A549 (cell line): ENCODE measurements around the gene KHDRBS1. TPM values are rescaled to one million over a fixed set of nuclear protein-coding genes. Genes with fewer than 3 reads are reported as not detected.

Experiments
- ATAC-seq, 2 experiments: fragments of 200-7000 bp in 1 of 2; fragments of >200 bp in 1 of 2; cut with Nextera tagmentation in 1 of 2; cut with Tn5 transposase in 1 of 2; 3 replicates each; pipeline versions ENCODE4 v1.8.0 to v1.9.1; 2018 to 2020; ENCODE audit warnings: mild to moderate bottlenecking in 1 of 2, moderate library complexity in 1 of 2
- CTCF ChIA-PET: fragments of 300-600 bp; sonication (Branson Sonifier 250); formaldehyde crosslinking; extraction: SDS; loops from one replicate; lab custom pipeline; 2021; ENCODE audit warnings: antibody characterized with exemption, inconsistent platforms; lab: Yijun Ruan, JAX
- POLR2A ChIA-PET: fragments of 350-600 bp; formaldehyde crosslinking; extraction: SDS; loops from one replicate; lab custom pipeline; 2021; ENCODE audit warnings: antibody characterized with exemption, inconsistent platforms; lab: Yijun Ruan, JAX
- DNase-seq, 2 experiments: peaks; one replicate each; pipeline versions ENCODE4 v3.0.0 to v3.0.0-alpha.2; 2011 to 2016; ENCODE audit warnings: low read depth in 1 of 2, low spot score in 1 of 2
- FAIRE-seq: peaks from 2 replicates; lab custom pipeline; 2011; peaks lifted over from hg19 to GRCh38; lab: Jason Lieb, UNC
- H3K27ac ChIP-seq, 2 experiments: fragments of >200 bp; sonication (Bioruptor Twin); formaldehyde crosslinking; 3 replicates each; pipeline ENCODE4 v1.5.1; 2016 to 2017
- H3K4me1 ChIP-seq: fragments of >200 bp; sonication (Bioruptor Twin); formaldehyde crosslinking; 3 replicates; pipeline ENCODE4 v1.6.1; 2016
- H3K4me2 ChIP-seq: fragments of >200 bp; sonication (Bioruptor Twin); formaldehyde crosslinking; 3 replicates; pipeline ENCODE4 v1.6.1; 2016
- H3K4me3 ChIP-seq: fragments of >200 bp; sonication (Bioruptor Twin); formaldehyde crosslinking; 3 replicates; pipeline ENCODE4 v1.5.1; 2016
- H3K9me3 ChIP-seq: fragments of >200 bp; sonication (Bioruptor Twin); formaldehyde crosslinking; 3 replicates; pipeline ENCODE4 v1.6.1; 2016
- ESRRA ChIP-seq: fragments of 150-350 bp; IDR thresholded peaks from 2 replicates; pipeline ENCODE4 v1.6.1; 2014; ENCODE audit warnings: mild to moderate bottlenecking, low read length, borderline replicate concordance
- GATA3 ChIP-seq: IDR thresholded peaks from 2 replicates; pipeline ENCODE4 v1.6.1; 2012; ENCODE audit warnings: borderline replicate concordance
- HOXB5 ChIP-seq: fragments of 250-450 bp; sonication (Bioruptor Pico); IDR thresholded peaks from 2 replicates; pipeline ENCODE4 v1.5.0; 2020; ENCODE audit warnings: mild to moderate bottlenecking, moderate library complexity
- JUN ChIP-seq, 2 experiments: fragments of >200 bp; sonication (Bioruptor Twin); formaldehyde crosslinking; IDR thresholded peaks; 2 replicates in 1 of 2; 3 replicates in 1 of 2; pipeline ENCODE4 v1.6.1; 2016 to 2017
- JUNB ChIP-seq: fragments of >200 bp; sonication (Bioruptor Twin); formaldehyde crosslinking; IDR thresholded peaks from 2 replicates; pipeline ENCODE4 v1.6.1; 2016
- KDM1A ChIP-seq: fragments of 200-600 bp; sonication (generic); IDR thresholded peaks from 2 replicates; pipeline ENCODE4 v1.6.1; 2016; ENCODE audit warnings: low read depth, mild to moderate bottlenecking
- KDM5A ChIP-seq: fragments of 200-600 bp; sonication (generic); IDR thresholded peaks from 2 replicates; pipeline ENCODE4 v1.6.1; 2016; ENCODE audit warnings: antibody characterized with exemption, mild to moderate bottlenecking
- MYC ChIP-seq: IDR thresholded peaks from 2 replicates; pipeline ENCODE4 v1.6.1; 2012; ENCODE audit warnings: mild to moderate bottlenecking, inconsistent platforms, low read length, improper control_type of control experiment, borderline replicate concordance
- NPAS2 ChIP-seq: fragments of 250-450 bp; sonication (Bioruptor Pico); IDR thresholded peaks from 2 replicates; pipeline ENCODE4 v1.8.0; 2022; ENCODE audit warnings: mild to moderate bottlenecking, moderate library complexity, borderline replicate concordance
- PHF8 ChIP-seq: fragments of 200-600 bp; sonication (generic); IDR thresholded peaks from 2 replicates; pipeline ENCODE4 v1.6.1; 2016; ENCODE audit warnings: low read depth, mild to moderate bottlenecking, antibody characterized with exemption, moderate library complexity, borderline replicate concordance
- POLR2A ChIP-seq: IDR thresholded peaks from 2 replicates; pipeline ENCODE4 v1.6.1; 2012; ENCODE audit warnings: mild to moderate bottlenecking, low read length
- RNF2 ChIP-seq: fragments of 200-600 bp; sonication (generic); IDR thresholded peaks from 2 replicates; pipeline ENCODE4 v1.6.1; 2016; ENCODE audit warnings: low read depth, mild to moderate bottlenecking, antibody characterized with exemption, moderate library complexity, borderline replicate concordance
- ZFP36 ChIP-seq: fragments of 450-650 bp; IDR thresholded peaks from 2 replicates; pipeline ENCODE4 v1.6.1; 2014; ENCODE audit warnings: borderline replicate concordance; ENCODE audit not compliant: partially characterized antibody
- ZNF302 ChIP-seq: fragments of 250-450 bp; sonication (Bioruptor Pico); IDR thresholded peaks from 2 replicates; pipeline ENCODE4 v1.9.0; 2021; ENCODE audit warnings: inconsistent platforms, mild to moderate bottlenecking, moderate library complexity
- ZSCAN20 ChIP-seq: fragments of 250-450 bp; sonication (Bioruptor Pico); IDR thresholded peaks from 2 replicates; pipeline ENCODE4 v1.8.0; 2022; ENCODE audit warnings: mild to moderate bottlenecking, moderate library complexity
- WGBS: methylation state at CpG from one replicate; pipeline ENCODE4 v1.1.6; 2017; ENCODE audit errors: missing lambda C conversion rate; 5-methylcytosine and 5-hydroxymethylcytosine counted together
- polyA minus RNA-seq: library from RNA; depleted of rRNA, polyadenylated mRNA; stranded (reverse); fragments of >200 nt; gene quantifications from 2 replicates; pipeline ENCODE4 v1.2.3, GENCODE V29; 2011; rRNA and poly(A)+ RNA removed
- polyA plus RNA-seq, 4 experiments: library from polyadenylated mRNA; depleted of rRNA in 3 of 4; stranded (reverse); fragments of >200 nt; fragmentation: RNase III in 1 of 4; extraction: RNeasy Plus Mini Kit Qiagen cat#74134 plus additional on column Dnase treatment in 1 of 4; gene quantifications; 2 replicates in 3 of 4; 3 replicates in 1 of 4; pipeline ENCODE4 v1.2.3, GENCODE V29; 2011 to 2017
- TF ChIP-seq, protein P1 (sequence below): IDR thresholded peaks from 2 replicates; pipeline ENCODE4 v1.6.1; 2012
- TF ChIP-seq, protein P2 (sequence below): fragments of 150-350 bp; IDR thresholded peaks from 2 replicates; pipeline ENCODE4 v1.6.1; 2014; ENCODE audit warnings: low read depth, mild to moderate bottlenecking, low read length
- TF ChIP-seq, protein P3 (sequence below): fragments of 250-450 bp; sonication (Bioruptor Pico); IDR thresholded peaks from 2 replicates; pipeline ENCODE4 v1.5.0; 2021; ENCODE audit warnings: mild to moderate bottlenecking, moderate library complexity, borderline replicate concordance
- TF ChIP-seq, protein P4 (sequence below): fragments of >200 bp; sonication (Bioruptor Twin); formaldehyde crosslinking; IDR thresholded peaks from 3 replicates; pipeline ENCODE4 v1.6.1; 2016
- TF ChIP-seq, protein P5 (sequence below): IDR thresholded peaks from 2 replicates; pipeline ENCODE4 v1.6.1; 2012; ENCODE audit warnings: low read depth, borderline replicate concordance
- TF ChIP-seq, protein P6 (sequence below): fragments of 450-650 bp; IDR thresholded peaks from 2 replicates; pipeline ENCODE4 v1.6.1; 2014; ENCODE audit warnings: antibody characterized with exemption

The KHDRBS1 gene, protein sequence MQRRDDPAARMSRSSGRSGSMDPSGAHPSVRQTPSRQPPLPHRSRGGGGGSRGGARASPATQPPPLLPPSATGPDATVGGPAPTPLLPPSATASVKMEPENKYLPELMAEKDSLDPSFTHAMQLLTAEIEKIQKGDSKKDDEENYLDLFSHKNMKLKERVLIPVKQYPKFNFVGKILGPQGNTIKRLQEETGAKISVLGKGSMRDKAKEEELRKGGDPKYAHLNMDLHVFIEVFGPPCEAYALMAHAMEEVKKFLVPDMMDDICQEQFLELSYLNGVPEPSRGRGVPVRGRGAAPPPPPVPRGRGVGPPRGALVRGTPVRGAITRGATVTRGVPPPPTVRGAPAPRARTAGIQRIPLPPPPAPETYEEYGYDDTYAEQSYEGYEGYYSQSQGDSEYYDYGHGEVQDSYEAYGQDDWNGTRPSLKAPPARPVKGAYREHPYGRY
- polyA plus RNA-seq (2011; rRNA removed) = 60.6 and 63.6 TPM in 2 replicates
- 45.8 and 60.0 TPM in 2 replicates for polyA plus RNA-seq (2012; cell fraction: cytosol; rRNA removed)
- polyA plus RNA-seq (2012; cell fraction: nucleus; rRNA removed) = 55.6 and 67.6 TPM in 2 replicates
- 107 to 110 TPM (median 109 TPM) in 3 replicates for polyA plus RNA-seq (2017; fragmentation: RNase III; extraction: RNeasy Plus Mini Kit Qiagen cat#74134 plus additional on column Dnase treatment)
- polyA minus RNA-seq = 36.5 and 50.5 TPM in 2 replicates

DNA sequence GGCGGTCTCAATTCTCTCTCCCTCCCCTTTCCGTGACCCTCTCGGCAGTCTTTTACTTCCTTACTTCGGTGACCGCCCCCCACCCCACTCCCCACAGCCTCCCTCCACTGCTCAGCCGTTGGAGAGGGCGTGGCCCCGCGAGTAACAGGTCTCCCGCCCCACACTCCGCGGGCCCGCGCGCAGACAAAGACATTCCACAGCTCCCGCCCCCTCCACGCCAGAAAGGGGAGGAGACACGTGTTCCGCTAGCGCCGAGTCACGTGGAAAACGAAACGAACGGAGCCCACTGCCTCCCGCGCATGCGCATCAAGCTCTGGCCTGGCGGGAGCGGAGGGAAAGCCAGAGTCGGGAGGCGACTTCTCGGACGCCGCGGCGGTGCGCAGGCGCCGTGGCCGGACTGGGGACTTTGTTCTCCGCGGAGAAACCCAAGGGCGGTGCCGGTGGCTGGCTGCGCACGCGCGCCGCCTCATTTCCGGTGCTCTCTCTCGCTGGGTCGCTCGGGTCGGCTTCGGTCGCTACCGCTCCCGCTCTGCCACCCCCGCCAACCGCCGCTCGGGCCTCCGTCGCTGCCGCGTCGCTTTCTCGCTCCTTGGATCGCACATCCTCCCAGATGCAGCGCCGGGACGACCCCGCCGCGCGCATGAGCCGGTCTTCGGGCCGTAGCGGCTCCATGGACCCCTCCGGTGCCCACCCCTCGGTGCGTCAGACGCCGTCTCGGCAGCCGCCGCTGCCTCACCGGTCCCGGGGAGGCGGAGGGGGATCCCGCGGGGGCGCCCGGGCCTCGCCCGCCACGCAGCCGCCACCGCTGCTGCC, at the start of gene KHDRBS1:
Gene KHDRBS1 (plus strand): TSS at position 483 of the 813 bp plus-strand sequence. CDS start 128 bp downstream, at position 611.
- ATAC-seq (peak; percentile 87 to 88), FAIRE-seq (no peak)
- H3K9me3 ChIP-seq = no peaks in the 10 kb centered on the region
- 0% methylated on average over 4 of the region's 101 CpGs for WGBS
- peak within 1 kb of the TSS; percentile 97 for H3K4me3 ChIP-seq
- POLR2A ChIA-PET = interaction anchor here (0.5 to 1.1 kb wide), 10 partner anchors 8 to 299 kb away, joined by 3 to 8 read pairs (median 4); partner anchors contain the start of genes PTP4A2 and TMEM39B
- TF ChIP-seq, protein P1, sequence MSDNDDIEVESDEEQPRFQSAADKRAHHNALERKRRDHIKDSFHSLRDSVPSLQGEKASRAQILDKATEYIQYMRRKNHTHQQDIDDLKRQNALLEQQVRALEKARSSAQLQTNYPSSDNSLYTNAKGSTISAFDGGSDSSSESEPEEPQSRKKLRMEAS = peak; percentile 94
- TF ChIP-seq, protein P2, sequence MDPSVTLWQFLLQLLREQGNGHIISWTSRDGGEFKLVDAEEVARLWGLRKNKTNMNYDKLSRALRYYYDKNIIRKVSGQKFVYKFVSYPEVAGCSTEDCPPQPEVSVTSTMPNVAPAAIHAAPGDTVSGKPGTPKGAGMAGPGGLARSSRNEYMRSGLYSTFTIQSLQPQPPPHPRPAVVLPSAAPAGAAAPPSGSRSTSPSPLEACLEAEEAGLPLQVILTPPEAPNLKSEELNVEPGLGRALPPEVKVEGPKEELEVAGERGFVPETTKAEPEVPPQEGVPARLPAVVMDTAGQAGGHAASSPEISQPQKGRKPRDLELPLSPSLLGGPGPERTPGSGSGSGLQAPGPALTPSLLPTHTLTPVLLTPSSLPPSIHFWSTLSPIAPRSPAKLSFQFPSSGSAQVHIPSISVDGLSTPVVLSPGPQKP = no peak
- TF ChIP-seq, protein P3, sequence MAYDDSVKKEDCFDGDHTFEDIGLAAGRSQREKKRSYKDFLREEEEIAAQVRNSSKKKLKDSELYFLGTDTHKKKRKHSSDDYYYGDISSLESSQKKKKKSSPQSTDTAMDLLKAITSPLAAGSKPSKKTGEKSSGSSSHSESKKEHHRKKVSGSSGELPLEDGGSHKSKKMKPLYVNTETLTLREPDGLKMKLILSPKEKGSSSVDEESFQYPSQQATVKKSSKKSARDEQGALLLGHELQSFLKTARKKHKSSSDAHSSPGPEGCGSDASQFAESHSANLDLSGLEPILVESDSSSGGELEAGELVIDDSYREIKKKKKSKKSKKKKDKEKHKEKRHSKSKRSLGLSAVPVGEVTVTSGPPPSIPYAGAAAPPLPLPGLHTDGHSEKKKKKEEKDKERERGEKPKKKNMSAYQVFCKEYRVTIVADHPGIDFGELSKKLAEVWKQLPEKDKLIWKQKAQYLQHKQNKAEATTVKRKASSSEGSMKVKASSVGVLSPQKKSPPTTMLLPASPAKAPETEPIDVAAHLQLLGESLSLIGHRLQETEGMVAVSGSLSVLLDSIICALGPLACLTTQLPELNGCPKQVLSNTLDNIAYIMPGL (CRISPR knock-in tag) = no peak
- peak; percentile 61; the same call in 1 of the 2 replicates for TF ChIP-seq MYC
- no peak for TF ChIP-seq GATA3
- peak; percentile 47 for TF ChIP-seq POLR2A
- TF ChIP-seq ZNF302 (CRISPR knock-in tag) = no peak
- no peak for TF ChIP-seq ZSCAN20 (CRISPR knock-in tag)
- TF ChIP-seq ESRRA = no peak
- peak; percentile 69 to 76; a peak in 4 of 5 replicates for TF ChIP-seq JUN (IDR thresholded peaks at IDR 0.05)
- peak; percentile 73 for TF ChIP-seq PHF8
- no peak for TF ChIP-seq KDM5A
- TF ChIP-seq, protein P4, sequence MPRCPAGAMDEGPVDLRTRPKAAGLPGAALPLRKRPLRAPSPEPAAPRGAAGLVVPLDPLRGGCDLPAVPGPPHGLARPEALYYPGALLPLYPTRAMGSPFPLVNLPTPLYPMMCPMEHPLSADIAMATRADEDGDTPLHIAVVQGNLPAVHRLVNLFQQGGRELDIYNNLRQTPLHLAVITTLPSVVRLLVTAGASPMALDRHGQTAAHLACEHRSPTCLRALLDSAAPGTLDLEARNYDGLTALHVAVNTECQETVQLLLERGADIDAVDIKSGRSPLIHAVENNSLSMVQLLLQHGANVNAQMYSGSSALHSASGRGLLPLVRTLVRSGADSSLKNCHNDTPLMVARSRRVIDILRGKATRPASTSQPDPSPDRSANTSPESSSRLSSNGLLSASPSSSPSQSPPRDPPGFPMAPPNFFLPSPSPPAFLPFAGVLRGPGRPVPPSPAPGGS = peak; percentile 46; the same call in 1 of the 3 replicates
- TF ChIP-seq JUNB = no peak
- TF ChIP-seq NPAS2 = peak; percentile 95
- no peak for TF ChIP-seq RNF2
- no peak for TF ChIP-seq ZFP36
- TF ChIP-seq, protein P5, sequence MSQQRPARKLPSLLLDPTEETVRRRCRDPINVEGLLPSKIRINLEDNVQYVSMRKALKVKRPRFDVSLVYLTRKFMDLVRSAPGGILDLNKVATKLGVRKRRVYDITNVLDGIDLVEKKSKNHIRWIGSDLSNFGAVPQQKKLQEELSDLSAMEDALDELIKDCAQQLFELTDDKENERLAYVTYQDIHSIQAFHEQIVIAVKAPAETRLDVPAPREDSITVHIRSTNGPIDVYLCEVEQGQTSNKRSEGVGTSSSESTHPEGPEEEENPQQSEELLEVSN = peak; percentile 75
- no peak for TF ChIP-seq HOXB5 (CRISPR knock-in tag)
- TF ChIP-seq, protein P6, sequence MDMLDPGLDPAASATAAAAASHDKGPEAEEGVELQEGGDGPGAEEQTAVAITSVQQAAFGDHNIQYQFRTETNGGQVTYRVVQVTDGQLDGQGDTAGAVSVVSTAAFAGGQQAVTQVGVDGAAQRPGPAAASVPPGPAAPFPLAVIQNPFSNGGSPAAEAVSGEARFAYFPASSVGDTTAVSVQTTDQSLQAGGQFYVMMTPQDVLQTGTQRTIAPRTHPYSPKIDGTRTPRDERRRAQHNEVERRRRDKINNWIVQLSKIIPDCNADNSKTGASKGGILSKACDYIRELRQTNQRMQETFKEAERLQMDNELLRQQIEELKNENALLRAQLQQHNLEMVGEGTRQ = peak; percentile 97
- no peak for TF ChIP-seq KDM1A
- TF ChIP-seq, all 56 proteins: peak for 9
- Histone ChIP-seq H3K27ac (peak within 1 kb of the TSS; percentile 95 to 97), H3K4me1 (peaks cover 18% of the 10 kb centered on the region; the same call in 2 of the 3 replicates), H3K4me2 (peak within 1 kb of the TSS; percentile 83)
- DNase-seq = peak; percentile 95 to 98
- CTCF ChIA-PET = interaction anchor here (1.2 to 2.0 kb wide), 2 partner anchors 10 to 50 kb away, joined by 3 to 9 read pairs; no protein-coding TSS in a partner anchor
